Sigmoid colon (tissue), 4 donors: ENCODE measurements around the gene CECR2.
"Not testable (repeated sequence)": the region's sequence is repeated elsewhere in the genome, so short reads cannot be mapped to it uniquely, and the experiment has no call there.

Experiments
- EP300 ChIP-seq, 4 donors: sonication (generic); formaldehyde crosslinking; IDR thresholded peaks; one replicate each; pipeline ENCODE4 v1.6.1; 2017; ENCODE audit warnings: antibody characterized with exemption in 4 of 4
- POLR2A ChIP-seq, 2 donors: fragments of 450-650 bp; IDR thresholded peaks; one replicate each; pipeline ENCODE4 v1.6.1; 2016; ENCODE audit warnings: antibody characterized with exemption in 2 of 2, mild to moderate bottlenecking in 2 of 2, moderate library complexity in 2 of 2
- POLR2AphosphoS5 ChIP-seq, 4 donors: sonication (generic); formaldehyde crosslinking; IDR thresholded peaks; one replicate each; pipeline ENCODE4 v1.6.1; 2017; ENCODE audit warnings: antibody characterized with exemption in 4 of 4
- TF ChIP-seq, protein P1 (sequence below), 4 experiments: fragments of 450-650 bp in 3 of 4; fragments of 200-600 bp in 1 of 4; IDR thresholded peaks; one replicate each; pipeline ENCODE4 v1.5.1; 2016 to 2019; ENCODE audit warnings: antibody characterized with exemption in 4 of 4, mild to moderate bottlenecking in 3 of 4, moderate library complexity in 2 of 4

DNA sequence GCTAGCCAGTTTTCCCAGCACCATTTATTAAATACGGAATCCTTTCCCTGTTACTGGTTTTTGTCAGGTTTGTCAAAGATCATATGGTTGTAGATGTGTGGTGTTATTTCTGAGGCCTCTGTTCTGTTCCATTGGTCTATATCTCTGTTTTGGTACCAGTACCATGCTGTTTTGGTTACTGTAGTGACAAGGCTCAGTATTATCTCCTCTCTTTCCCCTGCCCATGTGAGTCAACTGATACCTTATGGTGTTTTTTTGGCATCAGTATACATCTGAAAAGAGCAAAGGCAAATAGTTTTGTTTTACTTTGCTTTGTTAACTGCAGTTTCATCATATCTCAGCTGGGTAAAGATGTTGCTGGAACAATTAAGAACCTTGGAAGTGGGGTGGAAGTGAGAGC is 152.7 kb downstream of the CECR2 start:
- TF ChIP-seq, protein P1, sequence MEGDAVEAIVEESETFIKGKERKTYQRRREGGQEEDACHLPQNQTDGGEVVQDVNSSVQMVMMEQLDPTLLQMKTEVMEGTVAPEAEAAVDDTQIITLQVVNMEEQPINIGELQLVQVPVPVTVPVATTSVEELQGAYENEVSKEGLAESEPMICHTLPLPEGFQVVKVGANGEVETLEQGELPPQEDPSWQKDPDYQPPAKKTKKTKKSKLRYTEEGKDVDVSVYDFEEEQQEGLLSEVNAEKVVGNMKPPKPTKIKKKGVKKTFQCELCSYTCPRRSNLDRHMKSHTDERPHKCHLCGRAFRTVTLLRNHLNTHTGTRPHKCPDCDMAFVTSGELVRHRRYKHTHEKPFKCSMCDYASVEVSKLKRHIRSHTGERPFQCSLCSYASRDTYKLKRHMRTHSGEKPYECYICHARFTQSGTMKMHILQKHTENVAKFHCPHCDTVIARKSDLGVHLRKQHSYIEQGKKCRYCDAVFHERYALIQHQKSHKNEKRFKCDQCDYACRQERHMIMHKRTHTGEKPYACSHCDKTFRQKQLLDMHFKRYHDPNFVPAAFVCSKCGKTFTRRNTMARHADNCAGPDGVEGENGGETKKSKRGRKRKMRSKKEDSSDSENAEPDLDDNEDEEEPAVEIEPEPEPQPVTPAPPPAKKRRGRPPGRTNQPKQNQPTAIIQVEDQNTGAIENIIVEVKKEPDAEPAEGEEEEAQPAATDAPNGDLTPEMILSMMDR (IDR thresholded peaks at IDR 0.05), result not testable (repeated sequence)
- TF ChIP-seq EP300, POLR2A, POLR2AphosphoS5 (IDR thresholded peaks at IDR 0.05): not testable (repeated sequence)
